ENCODE results near the gene SLC36A3.

DNA sequence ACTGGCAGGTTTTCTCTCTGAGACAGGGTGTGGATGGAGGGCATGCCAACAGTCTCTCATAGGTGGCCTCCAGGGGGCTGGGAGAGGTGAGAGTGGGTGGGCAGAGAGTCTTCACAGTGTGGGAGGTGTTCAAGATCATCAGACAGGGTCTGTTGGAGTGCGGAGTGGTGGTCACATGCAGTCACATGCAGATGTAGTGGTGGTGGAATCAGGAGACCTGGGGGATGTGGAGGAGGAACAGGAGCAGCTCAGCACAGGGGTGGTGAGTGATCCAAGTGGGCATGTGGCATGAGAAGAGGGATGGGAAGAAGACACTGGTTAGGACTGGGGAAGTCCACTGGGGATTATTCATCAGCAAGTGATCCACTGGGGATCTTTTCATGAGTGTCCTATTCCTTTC, 44.8 kb downstream of the SLC36A3 start:
- no peak for TF ChIP-seq POLR2A (IDR thresholded peaks at IDR 0.05; ENCODE audit: low read depth, low read length)
- TF ChIP-seq POLR2AphosphoS5 (IDR thresholded peaks at IDR 0.05; ENCODE audit: low read depth, low read length) = no peak

All from GM12891 (cell line).